HG02588 (cell line): Measurements from ENCODE around the gene IFNA5.
A peak's percentile ranks its signal among the peaks of the same experiment; 100 is the strongest.

Source experiments
- ATAC-seq: cut with Tn5 transposase; IDR thresholded peaks from one replicate; pipeline ENCODE4 v1.9.1; 2021; ENCODE audit warnings: mild to moderate bottlenecking, moderate library complexity; ENCODE audit not compliant: unreplicated experiment

Gene IFNA5

GRCh38 chr9:21305213-21305612, at the start of gene IFNA5:
IFNA5 (minus strand) TSS chr9:21305313; CDS start chr9:21305256, 57 bp downstream.
- no peak for ATAC-seq

- ATAC-seq: no peak
Measured at GRCh38 chr9:21350787-21351186, 45.7 kb upstream of the IFNA5 start, which contains the start of gene IFNA6. IFNA6 (minus strand) TSS chr9:21350887; CDS start chr9:21350887, 0 bp downstream.

GRCh38 chr9:21348430-21348970, 43.4 kb upstream of the IFNA5 start:
- ATAC-seq: no peak

GRCh38 chr9:21340735-21341134, 35.6 kb upstream of the IFNA5 start:
- ATAC-seq: no peak

GRCh38 chr9:21336457-21336856, 31.3 kb upstream of the IFNA5 start:
- no peak for ATAC-seq

GRCh38 chr9:21334701-21335632, 29.9 kb upstream of the IFNA5 start, which contains the start of gene KLHL9:
KLHL9 (minus strand) TSS chr9:21335404; CDS start chr9:21334859, 545 bp downstream.
- ATAC-seq: peak; percentile 95

GRCh38 chr9:21333226-21333625, 28.1 kb upstream of the IFNA5 start:
- ATAC-seq: no peak

- ATAC-seq: no peak
Measured at GRCh38 chr9:21331676-21332402, 26.7 kb upstream of the IFNA5 start.

GRCh38 chr9:21326526-21327139, 21.5 kb upstream of the IFNA5 start:
- peak; percentile 83 for ATAC-seq

- ATAC-seq: no peak
Measured at GRCh38 chr9:21324047-21324446, 18.9 kb upstream of the IFNA5 start.

GRCh38 chr9:21322911-21323461, 17.9 kb upstream of the IFNA5 start:
- ATAC-seq: no peak

GRCh38 chr9:21320465-21320864, 15.4 kb upstream of the IFNA5 start:
- ATAC-seq: no peak

- no peak for ATAC-seq
Measured at GRCh38 chr9:21317956-21318923, 13.1 kb upstream of the IFNA5 start.

GRCh38 chr9:21316860-21317259, 11.7 kb upstream of the IFNA5 start:
- no peak for ATAC-seq

GRCh38 chr9:21316032-21316842, 11.1 kb upstream of the IFNA5 start:
- no peak for ATAC-seq

- ATAC-seq: no peak
Measured at GRCh38 chr9:21314152-21314551, 9.0 kb upstream of the IFNA5 start.

- ATAC-seq: no peak
Measured at GRCh38 chr9:21311889-21312288, 6.8 kb upstream of the IFNA5 start.

- ATAC-seq: no peak
Measured at GRCh38 chr9:21295992-21296391, 9.1 kb downstream of the IFNA5 start.
